ENCODE data around the gene WDR5B.

DNA sequence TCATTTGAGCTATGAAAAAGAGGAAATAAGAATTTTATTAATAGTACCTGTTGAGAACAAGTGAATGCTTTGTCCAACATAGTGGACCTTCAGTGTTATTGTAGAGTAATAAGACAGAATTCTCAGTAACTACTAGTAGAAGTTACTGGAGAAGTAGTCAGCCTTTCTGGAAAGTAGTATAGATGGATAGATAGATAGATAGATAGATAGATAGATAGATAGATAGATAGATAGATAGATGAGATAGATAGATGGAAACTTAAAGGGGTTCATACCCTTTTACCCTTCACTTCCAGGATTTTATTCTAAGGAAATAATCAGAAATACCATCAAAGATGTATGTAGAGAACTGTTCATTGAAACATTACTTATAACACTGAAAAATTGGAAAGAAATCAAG, 26.7 kb downstream of the WDR5B start:
- TF ChIP-seq EP300 (IDR thresholded peaks at IDR 0.05): no peak
- no peak for TF ChIP-seq POLR2A (IDR thresholded peaks at IDR 0.05; ENCODE audit: low read depth)

All from esophagus muscularis mucosa (tissue), 2 donors.